H4 (cell line): Measurements from ENCODE around the gene PPP1R1B. TPM values are rescaled to one million over a fixed set of nuclear protein-coding genes. Genes with fewer than 3 reads are reported as not detected.

Source experiments
- DNase-seq: peaks from one replicate; pipeline ENCODE4 v3.0.0-alpha.2; 2015; ENCODE audit warnings: low spot score
- total RNA-seq: library from RNA; depleted of rRNA; stranded (reverse); fragments of >200 nt; shearing (Covaris generic); gene quantifications from 2 replicates; pipeline ENCODE4 v1.2.3, GENCODE V29; 2014

The PPP1R1B gene
- total RNA-seq, 1 experiment from 2014 or later, result not detected

DNA sequence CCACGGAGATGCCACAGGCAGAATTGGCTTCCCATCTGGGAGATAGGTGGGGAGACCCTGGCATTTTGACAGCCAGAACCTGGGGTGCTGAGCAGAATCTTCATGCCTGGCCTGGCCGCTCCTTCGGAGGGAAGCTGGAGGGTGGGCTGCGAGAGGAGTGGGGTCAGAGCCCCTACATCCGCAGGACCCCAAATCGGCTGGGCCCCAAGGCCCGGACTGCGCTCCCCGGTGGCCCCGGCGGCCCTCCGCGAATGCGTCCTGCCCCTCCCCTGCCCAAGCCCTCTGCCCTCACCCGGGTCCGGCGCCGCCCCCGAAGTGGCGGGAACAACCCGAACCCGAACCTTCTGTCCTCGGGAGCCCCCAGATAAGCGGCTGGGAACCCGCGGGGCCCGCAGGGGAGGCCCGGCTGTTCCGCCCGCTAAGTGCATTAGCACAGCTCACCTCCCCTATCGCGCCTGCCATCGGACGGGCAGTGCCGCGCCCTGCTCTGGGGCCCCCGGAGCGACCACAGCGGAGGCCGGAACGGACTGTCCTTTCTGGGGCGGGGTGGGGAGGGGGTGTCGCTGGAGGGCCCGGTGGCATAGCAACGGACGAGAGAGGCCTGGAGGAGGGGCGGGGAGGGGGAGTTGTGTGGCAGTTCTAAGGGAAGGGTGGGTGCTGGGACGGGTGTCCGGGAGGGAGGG is 40.7 kb downstream of the PPP1R1B start:
- no peak for DNase-seq

DNA sequence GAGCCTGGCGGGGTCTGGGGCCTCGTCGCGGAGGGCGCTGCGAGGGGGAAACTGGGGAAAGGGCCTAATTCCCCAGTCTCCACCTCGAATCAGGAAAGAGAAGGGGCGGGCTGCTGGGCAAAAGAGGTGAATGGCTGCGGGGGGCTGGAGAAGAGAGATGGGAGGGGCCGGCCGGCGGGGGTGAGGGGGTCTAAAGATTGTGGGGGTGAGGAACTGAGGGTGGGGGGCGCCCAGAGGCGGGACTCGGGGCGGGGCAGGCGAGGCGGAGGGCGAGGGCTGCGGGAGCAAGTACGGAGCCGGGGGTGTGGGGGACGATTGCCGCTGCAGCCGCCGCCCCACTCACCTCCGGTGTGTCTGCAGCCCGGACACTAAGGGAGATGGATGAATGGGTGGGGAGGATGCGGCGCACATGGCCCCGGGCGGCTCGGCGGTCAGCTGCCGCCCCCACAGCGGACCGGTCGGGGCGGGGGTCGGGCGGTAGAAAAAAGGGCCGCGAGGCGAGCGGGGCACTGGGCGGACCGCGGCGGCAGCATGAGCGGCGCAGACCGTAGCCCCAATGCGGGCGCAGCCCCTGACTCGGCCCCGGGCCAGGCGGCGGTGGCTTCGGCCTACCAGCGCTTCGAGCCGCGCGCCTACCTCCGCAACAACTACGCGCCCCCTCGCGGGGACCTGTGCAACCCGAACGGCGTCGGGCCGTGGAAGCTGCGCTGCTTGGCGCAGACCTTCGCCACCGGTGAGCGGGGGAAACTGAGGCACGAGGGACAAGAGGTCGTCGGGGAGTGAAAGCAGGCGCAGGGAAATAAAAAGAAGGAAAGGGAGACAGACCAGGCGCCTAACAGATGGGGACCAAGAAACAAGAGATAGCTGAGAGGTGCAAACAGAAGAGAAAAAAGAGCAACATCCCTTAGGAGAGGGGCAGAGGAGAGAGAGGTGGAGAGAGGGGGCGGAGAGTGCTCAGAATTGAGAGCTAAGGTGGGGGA is 41.5 kb downstream of the PPP1R1B start, which contains the start of gene PNMT:
PNMT (plus strand) TSS at position 509 of the 980 bp plus-strand sequence; CDS start at position 532, 23 bp downstream.
- no peak for DNase-seq

- no peak for DNase-seq
Observed at GRCh38 chr17:39669897-39670735, 43.4 kb downstream of the PPP1R1B start.

DNA sequence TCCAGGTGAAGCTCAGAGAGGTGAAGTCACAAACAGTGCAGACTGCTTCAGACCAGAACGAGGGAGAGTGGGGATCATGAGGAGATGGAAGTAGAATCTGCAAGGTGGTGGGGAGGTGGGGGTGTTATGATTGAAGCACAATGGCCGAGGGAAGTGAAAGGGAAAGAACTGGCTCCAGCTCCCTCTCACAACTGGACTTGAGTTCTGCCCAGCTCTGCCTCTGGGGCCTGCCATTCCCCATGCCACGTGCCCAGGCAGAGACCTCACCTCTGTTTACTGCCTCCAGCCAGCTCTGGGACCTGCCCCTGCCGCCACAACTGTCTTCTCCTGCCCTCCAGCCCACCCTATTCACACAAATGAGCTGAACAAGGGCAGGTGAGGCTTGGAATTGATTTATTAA is 44.0 kb downstream of the PPP1R1B start:
- no peak for DNase-seq

DNA sequence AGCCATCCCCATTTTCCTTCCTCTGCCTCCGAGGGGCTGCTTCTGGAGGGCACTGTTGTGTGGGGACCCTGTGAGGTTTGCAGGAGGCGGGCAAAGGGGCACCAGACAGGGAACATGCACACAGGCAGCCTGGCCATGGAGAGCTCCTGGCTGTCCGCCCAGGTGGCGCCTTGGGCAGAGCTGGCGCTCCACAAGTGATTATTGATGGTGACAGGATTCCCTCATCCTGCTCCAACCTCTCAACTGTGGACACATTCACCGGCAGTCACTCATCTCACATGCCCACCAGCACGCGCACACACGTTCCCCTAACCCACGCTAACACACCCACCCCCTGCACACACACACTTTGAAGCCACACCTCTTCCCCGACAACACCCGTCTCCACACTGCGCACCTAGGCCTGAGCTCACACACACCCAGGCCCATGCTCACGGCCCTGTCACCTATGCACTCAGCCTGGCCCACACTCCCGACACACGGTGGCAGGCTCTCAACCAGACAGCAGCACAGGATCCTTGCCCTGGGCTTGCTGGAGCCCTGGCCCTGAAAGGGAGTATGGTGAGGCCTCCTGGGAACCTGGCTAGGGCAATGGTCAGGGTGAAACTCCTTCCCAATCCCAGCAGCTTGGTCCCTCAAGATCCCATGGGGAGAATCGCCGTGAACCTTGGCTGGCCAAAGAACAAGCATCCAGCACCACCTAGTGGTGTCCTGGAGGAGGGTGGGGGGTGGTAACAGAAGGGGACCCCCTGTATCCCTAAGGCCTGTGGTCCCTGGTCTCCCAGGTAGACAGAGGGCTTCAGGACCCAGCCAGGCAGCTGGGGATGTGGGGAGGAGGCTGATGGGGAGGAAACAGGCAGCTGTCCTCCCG is 45.1 kb downstream of the PPP1R1B start:
- DNase-seq, result no peak

- DNase-seq, result no peak
Observed at GRCh38 chr17:39672522-39673334, 46.0 kb downstream of the PPP1R1B start.

DNA sequence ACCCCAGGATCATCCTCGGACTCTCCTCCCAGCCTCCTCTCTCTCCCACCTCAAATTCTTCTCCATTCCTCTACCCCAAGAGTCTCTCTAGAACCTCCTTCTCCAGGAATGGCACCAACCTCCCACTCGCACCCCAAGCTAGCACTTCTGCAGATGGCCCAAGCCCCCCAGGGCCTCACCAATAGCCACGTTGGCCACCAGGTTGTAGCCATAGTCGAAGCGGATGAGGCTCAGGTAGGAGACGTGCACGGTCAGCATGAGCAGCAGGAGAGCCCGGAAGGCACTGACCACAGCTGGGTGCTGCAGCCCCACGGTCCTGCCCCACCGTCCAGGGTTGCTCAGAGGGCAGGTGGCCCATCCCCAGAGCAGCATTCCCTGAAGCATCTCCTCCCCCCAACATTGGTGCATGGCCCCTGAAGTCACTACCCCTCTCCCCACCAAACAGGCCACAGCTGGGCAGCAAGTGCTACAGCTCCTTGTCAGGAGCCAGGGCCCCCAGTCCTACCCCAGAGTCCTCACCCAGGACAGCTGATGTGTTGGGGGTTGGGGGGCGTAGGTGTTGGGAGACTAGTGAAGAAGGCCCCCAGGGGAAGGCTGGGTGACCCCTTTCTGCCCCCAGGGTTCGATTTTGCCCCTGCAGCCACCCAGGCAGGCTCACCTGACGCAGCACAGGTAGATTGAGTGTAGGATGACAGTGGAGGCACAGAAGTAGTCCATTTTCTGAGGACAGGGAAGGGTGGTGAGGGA is 46.8 kb downstream of the PPP1R1B start:
- no peak for DNase-seq

DNA sequence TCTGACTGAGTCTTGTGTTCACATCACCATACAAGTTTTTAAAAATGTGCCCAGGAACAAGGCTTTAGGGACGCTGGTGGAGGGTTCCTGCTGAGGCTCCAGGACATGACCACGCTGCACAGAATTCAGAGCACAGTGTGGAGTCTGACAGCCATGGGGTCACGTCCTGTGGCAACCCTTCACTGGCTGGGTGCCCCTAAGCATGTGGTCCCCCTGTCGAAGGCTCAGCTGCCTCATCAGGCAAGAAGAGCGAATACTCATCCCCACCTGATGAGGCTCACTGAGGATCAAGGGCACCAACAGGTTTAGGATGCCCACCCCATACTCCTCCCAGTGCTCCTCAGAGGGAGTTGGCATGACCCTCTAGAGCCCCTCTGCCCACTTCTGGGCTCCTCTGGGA is 47.4 kb downstream of the PPP1R1B start:
- DNase-seq, result no peak

DNA sequence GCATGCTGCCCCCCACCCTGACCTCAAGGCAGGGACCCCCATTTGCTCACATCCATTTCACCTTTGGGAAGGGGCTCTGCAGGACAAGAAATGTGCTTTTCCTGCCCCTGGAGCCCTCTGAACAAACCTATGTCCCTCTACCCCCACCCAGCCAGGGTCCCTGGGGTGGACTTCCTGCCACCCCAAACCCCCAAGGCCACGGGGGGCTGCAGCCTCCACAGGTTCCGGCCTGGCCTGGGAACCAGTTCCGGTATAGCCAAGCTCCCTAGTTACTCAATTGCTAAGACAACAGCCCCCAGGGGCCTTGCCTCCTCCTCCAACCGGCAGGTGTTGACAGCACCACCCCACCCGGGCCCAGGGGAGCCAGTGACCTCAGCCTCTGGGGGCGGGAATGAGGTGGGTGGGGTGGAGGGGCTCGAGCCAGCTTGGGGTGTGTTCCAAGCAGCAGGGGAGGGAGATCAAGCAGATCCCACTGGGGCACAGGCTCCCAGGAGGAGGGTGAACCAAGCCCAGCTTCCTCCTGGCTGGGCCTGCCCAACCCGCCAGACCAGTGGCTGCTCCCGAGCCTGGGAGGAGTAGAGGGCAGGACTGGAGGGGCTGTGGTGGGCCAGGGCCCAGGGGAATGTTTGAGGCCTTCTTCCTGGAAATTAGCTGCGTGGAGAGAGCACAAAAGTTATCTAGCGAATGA is 48.1 kb downstream of the PPP1R1B start:
- no peak for DNase-seq

GRCh38 chr17:39675390-39676082 is 48.8 kb downstream of the PPP1R1B start:
- no peak for DNase-seq

GRCh38 chr17:39676198-39676819 is 49.6 kb downstream of the PPP1R1B start:
- DNase-seq, result peak; percentile 47

DNA sequence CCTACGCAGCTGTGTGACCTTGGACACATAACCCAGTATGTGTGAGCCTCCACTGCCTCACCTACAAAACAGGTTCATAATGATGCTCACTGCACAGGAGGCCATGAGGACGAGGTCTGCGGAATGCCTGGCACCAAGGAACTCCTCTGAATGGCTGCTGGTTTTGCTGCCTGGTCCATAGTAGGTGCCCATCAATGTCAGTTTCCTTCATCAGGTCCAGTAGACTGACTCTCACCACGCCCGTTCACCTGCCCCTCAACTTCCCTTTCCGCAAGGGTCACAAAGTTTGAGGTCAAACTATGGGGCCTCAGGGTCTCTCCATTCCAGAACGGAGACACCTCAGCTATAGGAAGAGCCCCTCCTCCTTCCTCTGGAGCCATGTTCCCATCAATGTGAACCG is 50.3 kb downstream of the PPP1R1B start:
- DNase-seq, result no peak

DNA sequence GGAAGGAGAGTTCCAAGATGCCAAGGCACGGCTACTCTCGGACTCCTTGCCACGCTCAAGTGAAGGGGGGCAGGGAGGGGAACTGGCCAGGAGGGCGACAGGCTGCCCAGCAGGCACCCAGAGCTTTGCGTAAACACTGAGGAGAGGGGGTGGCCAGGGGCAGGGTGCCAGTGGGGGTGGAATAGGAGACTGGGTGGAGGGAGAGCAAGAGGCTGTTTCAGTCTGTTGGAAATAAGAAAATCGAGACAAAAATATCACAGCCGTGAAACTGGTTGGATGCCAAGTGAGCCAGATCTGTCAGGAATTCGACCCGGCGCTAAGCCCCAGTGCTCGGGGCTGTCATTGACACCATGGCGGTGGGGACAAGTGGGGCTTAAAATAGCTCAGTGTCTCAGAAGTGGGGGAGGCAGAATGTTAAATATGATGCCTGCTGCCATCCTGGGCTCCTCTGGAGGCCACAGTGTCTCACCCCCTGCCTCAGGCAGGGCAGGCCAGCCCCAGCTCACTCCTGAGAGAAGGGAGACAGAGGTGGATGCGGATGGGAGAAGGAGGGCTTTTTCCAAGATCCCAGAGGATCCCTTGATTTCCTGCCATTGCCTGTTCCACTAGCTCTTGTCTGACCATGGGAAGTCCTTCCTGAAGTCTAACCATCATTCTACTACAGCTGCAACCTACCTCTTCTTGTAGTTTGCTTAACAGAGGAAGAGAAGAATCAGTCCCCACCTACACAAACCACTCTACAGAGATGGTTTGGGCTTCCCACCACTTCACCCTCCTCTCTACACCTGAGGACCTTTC is 51.0 kb downstream of the PPP1R1B start:
- no peak for DNase-seq

- no peak for DNase-seq
Observed at GRCh38 chr17:39678340-39679116, 51.8 kb downstream of the PPP1R1B start.

DNA sequence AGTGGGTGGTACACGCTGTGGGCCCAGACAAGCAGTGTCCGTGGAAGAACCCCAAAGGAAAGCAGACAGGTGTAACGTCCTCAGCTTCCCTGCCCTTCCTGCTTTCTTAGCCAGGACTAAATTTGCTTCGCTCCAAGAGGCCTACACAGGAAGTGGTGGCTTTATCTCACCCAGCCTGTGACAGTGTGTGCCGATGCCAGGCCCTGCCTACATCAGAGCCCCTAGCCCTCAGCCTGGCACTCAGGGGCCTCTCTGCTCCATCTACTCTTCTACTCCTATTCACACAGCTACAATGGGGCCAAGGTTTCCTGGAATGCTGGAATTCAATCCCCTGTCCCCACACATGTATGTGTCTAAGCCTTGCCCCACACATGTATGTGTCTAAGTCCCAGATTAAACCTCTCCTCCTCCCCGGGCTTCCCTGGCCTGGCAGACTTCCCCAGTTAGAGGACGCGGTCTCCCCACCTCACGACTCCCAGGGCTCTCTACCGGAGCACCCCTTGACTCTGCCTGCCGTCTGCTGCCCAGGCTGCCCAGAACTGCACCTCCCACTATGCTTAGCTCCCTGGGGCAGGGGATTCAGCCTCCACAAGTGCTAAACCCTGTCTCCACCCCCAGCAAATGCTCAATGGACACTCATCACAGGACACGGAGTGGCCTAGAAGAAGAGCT is 52.9 kb downstream of the PPP1R1B start:
- no peak for DNase-seq
